SU-DHL-6 (cell line): ENCODE data around the gene DLX1.

Experiments used
- H2AFZ ChIP-seq: fragments of 200-600 bp; sonication (generic); 2 replicates; pipeline ENCODE4 v1.6.1; 2014; ENCODE audit warnings: low read depth, mild to moderate bottlenecking, moderate library complexity, mixed read lengths, antibody characterized with exemption, low read length; ENCODE audit not compliant: severe bottlenecking
- H3F3A ChIP-seq: fragments of 200-600 bp; shearing (Covaris generic); 2 replicates; pipeline ENCODE4 v1.6.0; 2016; ENCODE audit warnings: antibody characterized with exemption, mild to moderate bottlenecking; ENCODE audit not compliant: insufficient read depth
- H3K27ac ChIP-seq: fragments of 200-600 bp; sonication (generic); 2 replicates; pipeline ENCODE4 v1.5.1; 2016; ENCODE audit warnings: low read depth, mild to moderate bottlenecking, low read length, moderate library complexity, mixed read lengths
- H3K27me3 ChIP-seq: fragments of 200-600 bp; sonication (generic), shearing (Covaris generic); 2 replicates; pipeline ENCODE4 v1.6.0; 2014; ENCODE audit warnings: mild to moderate bottlenecking, low read length
- H3K36me3 ChIP-seq: fragments of 200-600 bp; sonication (generic); 2 replicates; pipeline ENCODE4 v1.6.1; 2014; ENCODE audit warnings: mild to moderate bottlenecking, low read length, mixed read lengths
- H3K4me2 ChIP-seq: fragments of 300-600, 200-600 bp; shearing (Covaris generic), sonication (generic); 2 replicates; pipeline ENCODE4 v1.6.0; 2014; ENCODE audit warnings: low read length, low read depth, mild to moderate bottlenecking; ENCODE audit not compliant: poor library complexity, severe bottlenecking
- H3K4me3 ChIP-seq: fragments of 200-600 bp; sonication (generic); 2 replicates; pipeline ENCODE4 v1.5.1; 2014; ENCODE audit warnings: antibody characterized with exemption, low read length, mild to moderate bottlenecking, mixed read lengths; ENCODE audit not compliant: insufficient read depth, poor library complexity, severe bottlenecking
- H3K79me2 ChIP-seq: fragments of 200-600 bp; sonication (generic); 2 replicates; pipeline ENCODE4 v1.6.1; 2014; ENCODE audit warnings: mild to moderate bottlenecking, low read length, moderate library complexity; ENCODE audit not compliant: insufficient read depth
- H3K9ac ChIP-seq: fragments of 200-600 bp; sonication (generic); 2 replicates; pipeline ENCODE4 v1.7.0; 2014; ENCODE audit warnings: mild to moderate bottlenecking, low read length
- H3K9me2 ChIP-seq: fragments of 200-600 bp; sonication (generic); replicated peaks from 2 replicates; pipeline ENCODE4 v1.6.1; 2014; ENCODE audit warnings: low read length; ENCODE audit not compliant: insufficient read depth
- H3K9me3 ChIP-seq: fragments of 200-600 bp; sonication (generic); 2 replicates; pipeline ENCODE4 v1.6.1; 2014; ENCODE audit warnings: low read length, mixed read lengths; ENCODE audit not compliant: insufficient read depth
- H4K20me1 ChIP-seq: fragments of 200-600 bp; sonication (generic); 2 replicates; pipeline ENCODE4 v1.6.1; 2014; ENCODE audit warnings: low read depth, mild to moderate bottlenecking, antibody characterized with exemption, low read length, moderate library complexity, mixed read lengths
- EZH2phosphoT487 ChIP-seq: fragments of 200-600 bp; sonication (generic), shearing (Covaris generic); conservative IDR thresholded peaks from 2 replicates; pipeline ENCODE4 v1.6.1; 2018; ENCODE audit warnings: mild to moderate bottlenecking, antibody characterized with exemption, low read length, moderate library complexity, mixed read lengths
- TF ChIP-seq, protein P1 (sequence below): fragments of 200-600 bp; sonication (generic); IDR thresholded peaks from one replicate; pipeline ENCODE4 v1.5.1; 2017; ENCODE audit warnings: antibody characterized with exemption, mild to moderate bottlenecking, low read length, moderate library complexity; ENCODE audit not compliant: insufficient read depth, poor library complexity, severe bottlenecking

The DLX1 gene

DNA sequence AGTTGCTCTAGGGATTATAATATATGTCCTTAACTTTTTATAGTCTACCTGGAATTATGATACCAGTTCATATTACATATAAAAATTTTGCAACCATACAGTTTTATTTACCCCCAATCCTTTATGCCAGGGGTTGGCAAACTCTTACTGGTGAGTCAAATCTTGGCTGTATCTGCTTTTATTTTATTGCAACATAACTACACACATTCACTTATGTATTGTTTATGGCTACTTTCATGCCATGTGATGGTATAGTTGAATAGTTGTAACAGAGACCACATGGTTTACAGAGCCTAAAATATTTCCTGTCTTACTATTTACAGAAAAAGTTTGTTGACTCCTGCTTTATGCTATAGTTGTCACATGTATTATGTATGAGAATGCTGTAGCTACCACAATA, 43.2 kb downstream of the DLX1 start:
- no peaks in the 10 kb centered on the region for H3F3A ChIP-seq
- H3K27me3 ChIP-seq, result no peaks in the 10 kb centered on the region
- no peaks in the 10 kb centered on the region for H4K20me1 ChIP-seq
- no peaks in the 10 kb centered on the region for H3K36me3 ChIP-seq
- no peaks in the 10 kb centered on the region for H3K9me3 ChIP-seq
- H3K4me2 ChIP-seq, result no peak overlapping the region
- no peak overlapping the region for H3K4me3 ChIP-seq
- H3K79me2 ChIP-seq, result no peaks in the 10 kb centered on the region
- H3K9me2 ChIP-seq, result no peaks in the 10 kb centered on the region
- H2AFZ ChIP-seq, result no peak overlapping the region
- no peak overlapping the region for H3K27ac ChIP-seq
- no peak for TF ChIP-seq EZH2phosphoT487
- TF ChIP-seq, protein P1, sequence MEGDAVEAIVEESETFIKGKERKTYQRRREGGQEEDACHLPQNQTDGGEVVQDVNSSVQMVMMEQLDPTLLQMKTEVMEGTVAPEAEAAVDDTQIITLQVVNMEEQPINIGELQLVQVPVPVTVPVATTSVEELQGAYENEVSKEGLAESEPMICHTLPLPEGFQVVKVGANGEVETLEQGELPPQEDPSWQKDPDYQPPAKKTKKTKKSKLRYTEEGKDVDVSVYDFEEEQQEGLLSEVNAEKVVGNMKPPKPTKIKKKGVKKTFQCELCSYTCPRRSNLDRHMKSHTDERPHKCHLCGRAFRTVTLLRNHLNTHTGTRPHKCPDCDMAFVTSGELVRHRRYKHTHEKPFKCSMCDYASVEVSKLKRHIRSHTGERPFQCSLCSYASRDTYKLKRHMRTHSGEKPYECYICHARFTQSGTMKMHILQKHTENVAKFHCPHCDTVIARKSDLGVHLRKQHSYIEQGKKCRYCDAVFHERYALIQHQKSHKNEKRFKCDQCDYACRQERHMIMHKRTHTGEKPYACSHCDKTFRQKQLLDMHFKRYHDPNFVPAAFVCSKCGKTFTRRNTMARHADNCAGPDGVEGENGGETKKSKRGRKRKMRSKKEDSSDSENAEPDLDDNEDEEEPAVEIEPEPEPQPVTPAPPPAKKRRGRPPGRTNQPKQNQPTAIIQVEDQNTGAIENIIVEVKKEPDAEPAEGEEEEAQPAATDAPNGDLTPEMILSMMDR, result no peak
- no peak overlapping the region for H3K9ac ChIP-seq

DNA sequence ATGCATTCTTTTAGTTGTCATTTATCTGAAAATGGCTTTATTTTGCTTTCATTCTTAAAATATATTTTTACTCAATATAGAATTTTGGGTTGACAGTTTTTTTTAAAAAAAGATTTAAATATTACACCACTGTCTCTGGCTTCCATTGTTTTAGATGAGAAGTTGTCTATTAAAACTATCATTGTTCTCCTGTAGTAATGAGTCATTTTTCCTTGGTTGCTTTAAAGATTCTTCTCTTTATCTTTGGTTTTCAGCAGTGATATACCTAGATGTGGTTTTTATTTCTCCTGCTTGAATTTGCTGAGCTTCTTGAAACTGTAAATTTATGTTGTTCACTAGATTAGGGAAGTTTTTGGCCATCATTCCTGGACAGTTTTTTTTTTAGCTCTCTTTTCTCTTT, 44.1 kb downstream of the DLX1 start:
- Histone ChIP-seq H4K20me1 (no peaks in the 10 kb centered on the region), H3K4me2 (no peak overlapping the region), H3K4me3 (no peak overlapping the region), H3K27ac (no peak overlapping the region), H3K9me3 (no peaks in the 10 kb centered on the region), H3K9me2 (no peaks in the 10 kb centered on the region), H2AFZ (no peak overlapping the region), H3K79me2 (no peaks in the 10 kb centered on the region), H3K9ac (no peak overlapping the region), H3K36me3 (no peaks in the 10 kb centered on the region), H3F3A (no peaks in the 10 kb centered on the region), H3K27me3 (no peaks in the 10 kb centered on the region; the same call in 1 of the 2 replicates)
- TF ChIP-seq, protein P1, result no peak
- TF ChIP-seq EZH2phosphoT487, result no peak

DNA sequence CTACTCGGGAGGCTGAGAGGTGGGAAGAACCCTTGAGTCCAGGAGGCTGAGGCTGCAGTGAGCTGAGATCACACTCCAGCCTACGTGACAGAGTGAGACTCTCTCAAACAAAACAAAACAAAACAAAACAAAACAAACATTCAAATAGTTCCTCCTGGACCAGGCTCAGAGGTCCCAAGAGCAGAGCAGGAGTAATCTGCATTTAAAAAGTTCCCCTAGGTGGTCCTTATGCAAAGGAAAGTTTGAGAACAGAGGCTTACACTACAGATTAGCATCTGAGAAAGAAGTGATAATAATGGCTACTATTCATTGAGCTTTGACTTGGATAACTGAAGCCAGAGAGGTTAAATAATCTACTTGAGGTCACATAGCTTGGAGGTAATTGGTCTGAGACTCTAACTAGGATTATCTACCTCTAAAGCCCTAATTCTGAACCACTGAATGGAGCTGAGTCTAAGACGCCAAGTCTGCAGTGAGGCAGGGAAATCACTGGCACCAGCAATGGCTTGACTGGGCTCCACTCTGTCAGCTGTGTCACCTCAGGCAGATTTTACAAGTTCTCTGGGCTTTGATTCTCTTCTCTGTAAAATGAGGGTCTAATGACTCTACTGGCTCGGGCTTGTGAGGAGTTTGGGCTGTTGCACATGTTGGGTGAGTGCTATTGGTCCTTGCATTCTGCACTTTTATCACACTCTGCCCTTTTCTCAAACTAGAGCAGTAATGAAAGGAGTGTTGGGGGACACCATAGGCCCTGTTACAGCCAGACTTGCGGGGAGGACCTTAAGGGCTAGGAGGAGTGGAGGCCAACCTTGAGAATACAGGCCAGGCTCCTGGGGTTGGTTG, 46.6 kb downstream of the DLX1 start:
- Histone ChIP-seq H3K4me2 (no peak overlapping the region), H3K4me3 (no peak overlapping the region), H3K79me2 (no peaks in the 10 kb centered on the region), H3K9me3 (no peaks in the 10 kb centered on the region), H3K9me2 (no peaks in the 10 kb centered on the region), H3K9ac (no peak overlapping the region), H3F3A (no peaks in the 10 kb centered on the region), H2AFZ (no peak overlapping the region), H3K36me3 (no peaks in the 10 kb centered on the region), H3K27me3 (no peaks in the 10 kb centered on the region; the same call in 1 of the 2 replicates), H4K20me1 (no peaks in the 10 kb centered on the region), H3K27ac (no peak overlapping the region)
- TF ChIP-seq, protein P1, result no peak
- TF ChIP-seq EZH2phosphoT487, result no peak
